Activated CD4-positive, alpha-beta T cell treated with anti-CD3 and anti-CD28 coated beads, Interleukin-2, amount 10 ng/mL, durations not matched to agents 24 days and 14 days (primary cell): Measurements from ENCODE around the gene STX8. TPM values are rescaled to one million over a fixed set of nuclear protein-coding genes. Genes with fewer than 3 reads are reported as not detected.
"Not testable (repeated sequence)": the region's sequence is repeated elsewhere in the genome, so short reads cannot be mapped to it uniquely, and the experiment has no call there.

Experiments used
- DNase-seq: peaks from one replicate; pipeline ENCODE4 v3.0.0; 2022
- H3K27ac Mint-ChIP-seq: one replicate; pipeline ENCODE4 v1.8.0; 2022; ENCODE audit warnings: mild to moderate bottlenecking, mixed read lengths
- H3K27me3 Mint-ChIP-seq: one replicate; pipeline ENCODE4 v1.8.0; 2022; ENCODE audit warnings: mixed read lengths
- H3K36me3 Mint-ChIP-seq: one replicate; pipeline ENCODE4 v1.8.0; 2022; ENCODE audit warnings: low read depth, mild to moderate bottlenecking, mixed read lengths
- H3K4me1 Mint-ChIP-seq: one replicate; pipeline ENCODE4 v1.8.0; 2021; ENCODE audit warnings: mixed read lengths
- H3K4me3 Mint-ChIP-seq: one replicate; pipeline ENCODE4 v1.8.0; 2022; ENCODE audit warnings: mild to moderate bottlenecking, moderate library complexity, mixed read lengths
- H3K9me3 Mint-ChIP-seq: one replicate; pipeline ENCODE4 v1.8.0; 2021; ENCODE audit warnings: mixed read lengths
- intact Hi-C: fragments of 100-400 bp; cut with micrococcal nuclease; formaldehyde crosslinking; loops from one replicate; pipeline ENCODE4 v1.15.1; 2023
- total RNA-seq: library from RNA; stranded (reverse); gene quantifications from 2 replicates; pipeline ENCODE4 v1.2.3, GENCODE V29; 2022

STX8 gene
- total RNA-seq, 1 donor from 2014 or later = 45.9 TPM

GRCh38 chr17:9261081-9262012, 314.3 kb downstream of the STX8 start:
- Mint-ChIP-seq H3K4me3 (no peak overlapping the region), H3K4me1 (peaks cover 4% of the 10 kb centered on the region), H3K27me3 (no peaks in the 10 kb centered on the region), H3K9me3 (peaks cover 7% of the 10 kb centered on the region), H3K36me3 (no peaks in the 10 kb centered on the region), H3K27ac (no peak overlapping the region)
- no peak for DNase-seq
- intact Hi-C loops = no loop called here

DNA sequence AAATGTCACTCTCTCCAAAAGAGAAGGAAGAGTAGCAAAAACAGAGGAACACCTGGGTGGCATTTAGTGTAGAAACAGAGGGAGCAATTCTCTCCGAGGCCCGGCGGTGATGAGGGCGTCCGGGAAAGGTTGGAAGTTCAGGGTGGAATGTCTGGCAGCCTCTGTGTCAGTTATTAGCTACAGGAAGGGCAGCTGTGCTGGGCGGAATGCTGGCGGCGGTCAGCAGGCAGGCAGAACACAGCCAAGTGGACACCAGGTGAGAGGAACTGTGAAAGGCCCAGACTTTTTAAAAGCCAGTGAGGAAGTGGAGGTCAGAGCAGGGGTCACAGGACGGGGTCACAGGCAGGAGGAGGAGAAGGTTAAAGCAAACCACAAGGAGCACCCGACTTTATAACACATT, 316.2 kb downstream of the STX8 start:
- Mint-ChIP-seq H3K36me3 (no peaks in the 10 kb centered on the region), H3K9me3 (peaks cover 7% of the 10 kb centered on the region), H3K27ac (no peak overlapping the region), H3K27me3 (no peaks in the 10 kb centered on the region), H3K4me1 (peaks cover 6% of the 10 kb centered on the region), H3K4me3 (no peak overlapping the region)
- intact Hi-C loops = no loop called here
- DNase-seq = no peak

GRCh38 chr17:9258115-9259015, 317.3 kb downstream of the STX8 start:
- no peaks in the 10 kb centered on the region for H3K27me3 Mint-ChIP-seq
- H3K4me1 Mint-ChIP-seq = peaks cover 8% of the 10 kb centered on the region

GRCh38 chr17:9257630-9257965, 318.0 kb downstream of the STX8 start:
- H3K4me3 Mint-ChIP-seq, H3K27ac Mint-ChIP-seq, H3K9me3 Mint-ChIP-seq, intact Hi-C loops, DNase-seq, H3K36me3 Mint-ChIP-seq, H3K27me3 Mint-ChIP-seq: not testable (repeated sequence)
- H3K4me1 Mint-ChIP-seq = peaks cover 16% of the 10 kb centered on the region

More at GRCh38 chr17:9258115-9259015, 317.3 kb downstream of the STX8 start:
- H3K9me3 Mint-ChIP-seq = no peaks in the 10 kb centered on the region
- no peak overlapping the region for H3K4me3 Mint-ChIP-seq
- intact Hi-C loops = no loop called here
- H3K36me3 Mint-ChIP-seq = no peaks in the 10 kb centered on the region
- no peak overlapping the region for H3K27ac Mint-ChIP-seq
- no peak for DNase-seq

- peaks cover 17% of the 10 kb centered on the region for H3K4me1 Mint-ChIP-seq
These were observed 318.6 kb downstream of the STX8 start for GRCh38 chr17:9256751-9257629.

GRCh38 chr17:9256361-9256750, 319.3 kb downstream of the STX8 start:
- Mint-ChIP-seq H3K4me1 (peaks cover 16% of the 10 kb centered on the region), H3K27me3 (no peaks in the 10 kb centered on the region), H3K36me3 (peaks cover under 1% of the 10 kb centered on the region), H3K27ac (no peak overlapping the region), H3K4me3 (no peak overlapping the region), H3K9me3 (no peaks in the 10 kb centered on the region)
- intact Hi-C loops = no loop called here
- no peak for DNase-seq

More at GRCh38 chr17:9256751-9257629, 318.6 kb downstream of the STX8 start:
- H3K36me3 Mint-ChIP-seq = no peaks in the 10 kb centered on the region
- no peaks in the 10 kb centered on the region for H3K9me3 Mint-ChIP-seq
- H3K27me3 Mint-ChIP-seq = no peaks in the 10 kb centered on the region
- H3K4me3 Mint-ChIP-seq = no peak overlapping the region
- intact Hi-C loops = no loop called here
- DNase-seq = no peak
- H3K27ac Mint-ChIP-seq = no peak overlapping the region

DNA sequence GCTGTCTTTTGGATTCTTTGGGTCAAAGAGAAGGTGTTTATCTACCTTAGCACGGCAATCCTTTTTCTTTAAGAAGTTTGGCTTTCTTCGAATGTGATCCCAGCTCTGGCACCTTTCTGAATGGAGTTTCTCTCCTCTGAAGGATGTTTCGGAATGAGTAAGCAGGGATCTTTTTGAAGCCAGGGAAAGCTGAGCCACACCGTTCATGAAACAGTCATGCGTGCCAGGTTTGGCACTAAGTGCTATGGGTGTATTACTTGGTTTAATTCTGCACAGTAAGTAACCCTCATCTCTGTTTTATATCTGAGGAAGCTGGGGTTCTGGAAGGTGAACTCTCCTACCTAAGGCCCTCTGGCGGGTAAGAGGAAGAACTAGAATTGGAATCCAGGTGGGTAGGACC, 319.8 kb downstream of the STX8 start:
- intact Hi-C loops = no loop called here
- peaks cover 18% of the 10 kb centered on the region for H3K4me1 Mint-ChIP-seq
- peaks cover 2% of the 10 kb centered on the region for H3K36me3 Mint-ChIP-seq

GRCh38 chr17:9254841-9255240, 320.8 kb downstream of the STX8 start:
- DNase-seq = no peak
- Mint-ChIP-seq H3K4me3 (no peak overlapping the region), H3K27ac (no peak overlapping the region), H3K27me3 (no peaks in the 10 kb centered on the region), H3K9me3 (no peaks in the 10 kb centered on the region), H3K36me3 (peaks cover 2% of the 10 kb centered on the region), H3K4me1 (peaks cover 18% of the 10 kb centered on the region)
- intact Hi-C loops = no loop called here

More for the DNA sequence above, 319.8 kb downstream of the STX8 start:
- no peaks in the 10 kb centered on the region for H3K9me3 Mint-ChIP-seq
- H3K27ac Mint-ChIP-seq = no peak overlapping the region
- H3K4me3 Mint-ChIP-seq = no peak overlapping the region
- no peaks in the 10 kb centered on the region for H3K27me3 Mint-ChIP-seq
- DNase-seq = no peak

- peaks cover 18% of the 10 kb centered on the region for H3K4me1 Mint-ChIP-seq
- intact Hi-C loops = loop anchor here (2.0 kb wide), 1 partner anchor 37 kb away; no protein-coding TSS in a partner anchor
- DNase-seq = no peak
- peaks cover 2% of the 10 kb centered on the region for H3K36me3 Mint-ChIP-seq
- H3K4me3 Mint-ChIP-seq = no peak overlapping the region
- H3K9me3 Mint-ChIP-seq = no peaks in the 10 kb centered on the region
- H3K27ac Mint-ChIP-seq = peak overlapping the region; percentile 87
- no peaks in the 10 kb centered on the region for H3K27me3 Mint-ChIP-seq
These were observed 322.3 kb downstream of the STX8 start for GRCh38 chr17:9253308-9253707.

DNA sequence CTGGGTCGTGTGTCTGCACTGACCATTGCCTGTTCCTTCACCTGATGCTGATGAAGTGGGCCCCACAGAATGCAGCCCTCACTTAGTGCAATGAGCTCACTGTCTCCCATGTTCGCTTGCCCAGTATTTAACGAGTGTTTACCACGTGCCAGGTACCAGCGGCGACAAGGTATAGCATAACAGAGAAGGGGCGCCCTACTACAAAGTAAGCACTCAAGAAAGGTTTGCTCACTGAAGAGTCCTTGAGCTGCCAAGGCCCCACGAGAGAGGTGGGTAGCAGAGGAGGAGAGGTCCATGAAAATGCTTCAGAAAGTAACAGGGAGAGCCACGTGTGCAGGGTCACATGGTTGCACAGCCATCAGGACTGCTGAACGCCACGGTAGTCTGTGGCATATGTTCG, 324.3 kb downstream of the STX8 start:
- Mint-ChIP-seq H3K27ac (no peak overlapping the region), H3K27me3 (no peaks in the 10 kb centered on the region), H3K4me1 (peaks cover 18% of the 10 kb centered on the region), H3K4me3 (no peak overlapping the region), H3K36me3 (peaks cover 2% of the 10 kb centered on the region), H3K9me3 (no peaks in the 10 kb centered on the region)
- DNase-seq = no peak
- intact Hi-C loops = no loop called here

DNA sequence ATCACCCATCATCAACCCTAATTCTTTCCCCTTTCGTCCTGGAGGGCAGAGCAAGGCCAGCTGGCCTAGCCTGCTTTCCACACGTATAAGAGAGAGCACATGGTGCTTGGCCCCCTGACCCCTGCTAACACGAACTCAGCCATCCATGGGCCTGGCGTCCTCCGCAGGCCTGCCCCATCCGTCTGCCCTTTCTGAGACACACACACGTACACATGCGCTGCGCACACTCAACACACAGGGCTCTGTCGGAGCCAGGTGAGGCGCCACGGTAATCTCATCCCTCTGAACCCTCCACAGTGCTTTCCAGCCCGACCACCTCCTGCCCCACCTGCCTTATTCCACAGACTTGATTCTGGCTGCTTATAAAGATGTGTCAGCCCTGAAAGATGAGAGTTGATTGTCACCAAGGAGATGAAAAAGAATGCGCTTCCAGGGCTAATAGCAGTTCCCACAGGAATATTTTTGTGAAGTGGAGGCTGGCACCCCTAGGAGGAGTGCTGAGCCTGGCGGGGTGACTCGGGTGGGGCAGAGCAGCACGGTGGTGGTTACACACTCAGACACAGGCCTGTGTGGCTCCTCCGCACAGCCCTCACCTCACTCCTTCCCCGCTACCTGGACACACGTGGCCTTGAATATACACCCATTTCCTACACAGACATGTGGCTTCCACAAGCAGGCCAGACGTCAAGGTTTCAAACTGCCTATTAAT, 326.2 kb downstream of the STX8 start:
- H3K27ac Mint-ChIP-seq = no peak overlapping the region
- intact Hi-C loops = no loop called here
- H3K4me3 Mint-ChIP-seq = no peak overlapping the region
- H3K36me3 Mint-ChIP-seq = peaks cover 2% of the 10 kb centered on the region
- H3K4me1 Mint-ChIP-seq = peaks cover 16% of the 10 kb centered on the region
- no peaks in the 10 kb centered on the region for H3K27me3 Mint-ChIP-seq
- H3K9me3 Mint-ChIP-seq = no peaks in the 10 kb centered on the region
- DNase-seq = no peak

DNA sequence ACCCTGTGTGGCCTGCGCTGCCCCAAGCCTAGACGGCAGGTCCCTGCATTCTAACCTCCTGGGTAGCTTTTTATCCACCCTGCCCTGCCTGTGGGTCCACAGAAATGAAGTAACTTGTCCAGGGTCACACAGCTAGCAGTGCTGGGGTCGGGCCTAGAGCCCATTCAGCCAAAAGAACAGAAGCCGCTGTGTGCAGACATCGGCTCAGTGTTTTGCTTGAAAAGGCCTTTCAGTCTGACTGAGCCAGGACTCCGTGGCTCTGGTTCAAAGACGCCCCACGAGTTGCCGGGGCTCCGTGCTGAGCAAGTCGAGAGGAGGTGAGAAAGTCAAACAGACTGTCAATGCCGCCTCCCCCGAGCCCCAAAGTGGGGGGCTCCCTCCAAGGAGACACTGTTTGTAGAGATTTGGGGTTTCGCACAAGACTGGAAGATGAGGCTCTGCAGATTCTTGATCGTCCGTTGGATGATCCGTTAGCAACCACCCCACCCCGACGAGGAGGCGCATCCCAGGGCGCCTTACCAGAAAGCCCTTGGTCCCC, 328.1 kb downstream of the STX8 start:
- Mint-ChIP-seq H3K27ac (no peak overlapping the region), H3K36me3 (peaks cover 2% of the 10 kb centered on the region), H3K9me3 (no peaks in the 10 kb centered on the region), H3K4me3 (no peak overlapping the region), H3K27me3 (no peaks in the 10 kb centered on the region), H3K4me1 (peaks cover 5% of the 10 kb centered on the region)
- no peak for DNase-seq
- intact Hi-C loops = no loop called here
